Caco-2 (cell line): Measurements from ENCODE around the gene CFAP54. TPM values are rescaled to one million over a fixed set of nuclear protein-coding genes. Genes with fewer than 3 reads are reported as not detected.

Experiments
- BruUV-seq: library from RNA; stranded (reverse); fragments of 400-500 nt; replicated peaks from 2 replicates; lab custom pipeline; 2021; lab: Mats Ljungman, UMichigan
- CTCF ChIA-PET: fragments of 300-600 bp; sonication (Branson Sonifier 250); formaldehyde crosslinking; loops from one replicate; lab custom pipeline; 2022; ENCODE audit warnings: antibody characterized with exemption; lab: Charles Lee
- POLR2A ChIA-PET: fragments of 300-600 bp; sonication (Branson Sonifier 250); formaldehyde crosslinking; loops from one replicate; lab custom pipeline; 2022; ENCODE audit warnings: antibody characterized with exemption; lab: Charles Lee
- DNase-seq, 2 experiments: peaks; one replicate each; pipeline versions ENCODE4 v3.0.0 to v3.0.0-alpha.2; 2020 to 2022
- H3K27me3 ChIP-seq: replicated peaks from 2 replicates; pipeline ENCODE4 v1.6.0; 2011; ENCODE audit warnings: low read length; ENCODE audit not compliant: control insufficient read depth, insufficient read depth
- H3K36me3 ChIP-seq: 2 replicates; pipeline ENCODE4 v1.5.1; 2011; ENCODE audit warnings: low read length; ENCODE audit not compliant: control insufficient read depth, insufficient read depth
- H3K4me1 ChIP-seq: fragments of 250-450 bp; sonication (Bioruptor Pico); 2 replicates; pipeline ENCODE4 v1.5.1; 2020; ENCODE audit warnings: mild to moderate bottlenecking
- H3K4me3 ChIP-seq: 2 replicates; pipeline ENCODE4 v1.5.1; 2011; ENCODE audit warnings: low read depth, mild to moderate bottlenecking, control low read depth, low read length
- H3K9me3 ChIP-seq: fragments of 250-450 bp; sonication (Bioruptor Pico); 2 replicates; pipeline ENCODE4 v1.5.1; 2020; ENCODE audit warnings: mild to moderate bottlenecking, moderate library complexity
- H3K27ac Mint-ChIP-seq: one replicate; pipeline ENCODE4 v1.8.0; 2022; ENCODE audit warnings: mixed read lengths; ENCODE audit not compliant: unreplicated experiment
- H3K27me3 Mint-ChIP-seq: one replicate; pipeline ENCODE4 v1.8.0; 2022; ENCODE audit warnings: mixed read lengths; ENCODE audit not compliant: insufficient read depth, unreplicated experiment
- H3K36me3 Mint-ChIP-seq: one replicate; pipeline ENCODE4 v1.8.0; 2022; ENCODE audit warnings: mild to moderate bottlenecking, mixed read lengths; ENCODE audit not compliant: insufficient read depth, unreplicated experiment
- H3K4me1 Mint-ChIP-seq: one replicate; pipeline ENCODE4 v1.8.0; 2022; ENCODE audit warnings: low read depth, mixed read lengths; ENCODE audit not compliant: unreplicated experiment
- H3K4me3 Mint-ChIP-seq: one replicate; pipeline ENCODE4 v1.8.0; 2022; ENCODE audit warnings: mild to moderate bottlenecking, moderate library complexity, mixed read lengths; ENCODE audit not compliant: unreplicated experiment
- H3K9me3 Mint-ChIP-seq: one replicate; pipeline ENCODE4 v1.8.0; 2022; ENCODE audit warnings: mixed read lengths; ENCODE audit not compliant: unreplicated experiment
- CTCF ChIP-seq, 2 experiments: fragments of 200-600 bp in 1 of 2; IDR thresholded peaks; 1 replicate in 1 of 2; 2 replicates in 1 of 2; pipeline versions ENCODE4 v1.5.1 to v1.8.0; 2011 to 2022; ENCODE audit warnings: antibody characterized with exemption in 1 of 2, control low read depth in 1 of 2, inconsistent platforms in 1 of 2, low read depth in 1 of 2, low read length in 1 of 2, mild to moderate bottlenecking in 1 of 2, moderate library complexity in 1 of 2; ENCODE audit not compliant: insufficient read depth in 1 of 2, severe bottlenecking in 1 of 2, unreplicated experiment in 1 of 2
- intact Hi-C: fragments of 100-400 bp; cut with micrococcal nuclease; formaldehyde crosslinking; loops from one replicate; pipeline ENCODE4 v1.10.0; 2022; ENCODE audit not compliant: unreplicated experiment
- total RNA-seq: library from RNA; stranded (reverse); gene quantifications from 2 replicates; pipeline ENCODE4 v1.2.3, GENCODE V29; 2022

CFAP54 gene
- total RNA-seq, 1 experiment from 2014 or later, result 0.14 TPM

GRCh38 chr12:96513681-96514080, 24.3 kb downstream of the CFAP54 start:
- no peaks in the 10 kb centered on the region for H3K9me3 Mint-ChIP-seq
- CTCF ChIA-PET, result no interaction called here
- no peaks in the 10 kb centered on the region for H3K27me3 Mint-ChIP-seq
- no peaks in the 10 kb centered on the region for H3K4me1 Mint-ChIP-seq
- H3K4me3 Mint-ChIP-seq, result no peak overlapping the region
- TF ChIP-seq CTCF (IDR thresholded peaks at IDR 0.05; ENCODE audit: insufficient read depth in 1 of 2, low read depth in 1 of 2, low read length in 1 of 2, severe bottlenecking in 1 of 2, unreplicated experiment in 1 of 2), result no peak
- POLR2A ChIA-PET, result no interaction called here
- no peaks in the 10 kb centered on the region for H3K36me3 ChIP-seq
- no peak overlapping the region for H3K27ac Mint-ChIP-seq
- intact Hi-C loops, result no loop called here
- H3K4me1 ChIP-seq, result no peaks in the 10 kb centered on the region
- no TSS peak for BruUV-seq
- H3K9me3 ChIP-seq, result no peaks in the 10 kb centered on the region
- no peak overlapping the region for H3K4me3 ChIP-seq
- DNase-seq, result no peak
- H3K27me3 ChIP-seq, result no peaks in the 10 kb centered on the region; the same call in 1 of the 2 replicates
- no peaks in the 10 kb centered on the region for H3K36me3 Mint-ChIP-seq

- Mint-ChIP-seq H3K4me1 (no peaks in the 10 kb centered on the region), H3K36me3 (no peaks in the 10 kb centered on the region), H3K27me3 (no peaks in the 10 kb centered on the region), H3K4me3 (no peak overlapping the region), H3K27ac (no peak overlapping the region), H3K9me3 (no peaks in the 10 kb centered on the region)
- no peaks in the 10 kb centered on the region for H3K9me3 ChIP-seq
- no peaks in the 10 kb centered on the region for H3K36me3 ChIP-seq
- CTCF ChIA-PET, result no interaction called here
- H3K4me1 ChIP-seq, result no peaks in the 10 kb centered on the region
- no peaks in the 10 kb centered on the region; the same call in 1 of the 2 replicates for H3K27me3 ChIP-seq
- BruUV-seq, result no TSS peak
- H3K4me3 ChIP-seq, result no peak overlapping the region
- intact Hi-C loops, result no loop called here
- no peak for TF ChIP-seq CTCF (IDR thresholded peaks at IDR 0.05; ENCODE audit: insufficient read depth in 1 of 2, low read depth in 1 of 2, low read length in 1 of 2, severe bottlenecking in 1 of 2, unreplicated experiment in 1 of 2)
- POLR2A ChIA-PET, result no interaction called here
- DNase-seq, result no peak
Observed at GRCh38 chr12:96514328-96514727, 25.0 kb downstream of the CFAP54 start.

- POLR2A ChIA-PET, result interaction anchor here (0.6 to 0.7 kb wide), 2 partner anchors 113 to 126 kb away, joined by 4 to 6 read pairs; no protein-coding TSS in a partner anchor
- Mint-ChIP-seq H3K36me3 (no peaks in the 10 kb centered on the region), H3K27ac (no peak overlapping the region), H3K9me3 (no peaks in the 10 kb centered on the region), H3K4me3 (no peak overlapping the region), H3K4me1 (no peaks in the 10 kb centered on the region), H3K27me3 (no peaks in the 10 kb centered on the region)
- H3K4me1 ChIP-seq, result no peaks in the 10 kb centered on the region
- CTCF ChIA-PET, result interaction anchor here (0.6 to 1.6 kb wide), 4 partner anchors 301 to 453 kb away, joined by 3 to 11 read pairs (median 4); no protein-coding TSS in a partner anchor
- H3K27me3 ChIP-seq, result no peaks in the 10 kb centered on the region
- no peaks in the 10 kb centered on the region for H3K9me3 ChIP-seq
- peak; percentile 31 to 60 for TF ChIP-seq CTCF (IDR thresholded peaks at IDR 0.05; ENCODE audit: insufficient read depth in 1 of 2, low read depth in 1 of 2, low read length in 1 of 2, severe bottlenecking in 1 of 2, unreplicated experiment in 1 of 2)
- DNase-seq, result peak; percentile 51 to 65
- BruUV-seq, result no TSS peak
- no peaks in the 10 kb centered on the region for H3K36me3 ChIP-seq
- intact Hi-C loops, result loop anchor here (1.0 to 2.0 kb wide), 5 partner anchors 27 to 454 kb away; partner anchors contain the start of genes CDK17 and CFAP54
- no peak overlapping the region for H3K4me3 ChIP-seq
Observed at GRCh38 chr12:96516472-96517430, 27.4 kb downstream of the CFAP54 start.
